Mucosa of descending colon (tissue), 3 donors: ENCODE data around the gene TMUB1. TPM values are rescaled to one million over a fixed set of nuclear protein-coding genes. Genes with fewer than 3 reads are reported as not detected.
A peak's percentile ranks its signal among the peaks of the same experiment; 100 is the strongest.

Experiments used
- ATAC-seq: fragments of 200-7000 bp; cut with Tn5 transposase; one replicate; pipeline ENCODE4 v1.9.1; 2020; ENCODE audit warnings: mild to moderate bottlenecking, moderate library complexity
- DNase-seq, 3 donors: peaks; one replicate each; pipeline ENCODE4 v3.0.0-alpha.2; 2020
- H3K36me3 ChIP-seq: fragments of 200-600 bp; one replicate; pipeline ENCODE4 v1.8.0; 2021; ENCODE audit warnings: low read depth, mild to moderate bottlenecking
- H3K4me1 ChIP-seq: fragments of 200-600 bp; one replicate; pipeline ENCODE4 v1.8.0; 2021; ENCODE audit warnings: low read depth, mild to moderate bottlenecking
- H3K4me3 ChIP-seq: fragments of 200-600 bp; one replicate; pipeline ENCODE4 v1.8.0; 2021; ENCODE audit warnings: mild to moderate bottlenecking
- H3K9me3 ChIP-seq: fragments of 200-600 bp; one replicate; pipeline ENCODE4 v1.8.0; 2021; ENCODE audit warnings: mild to moderate bottlenecking
- CTCF ChIP-seq: fragments of 200-600 bp; IDR thresholded peaks from one replicate; pipeline ENCODE4 v1.8.0; 2022; ENCODE audit warnings: antibody characterized with exemption, mild to moderate bottlenecking
- intact Hi-C, 2 donors: fragments of 100-400 bp; cut with DNase I in 1 of 2; cut with micrococcal nuclease in 1 of 2; formaldehyde crosslinking; loops; one replicate each; pipeline versions ENCODE4 v1.11.0 to v1.11.1; 2022; cut with DNase I, micrococcal nuclease
- total RNA-seq, 3 donors: library from RNA; stranded (reverse); fragmentation: NEBNext Ultra II Directional in 2 of 3; extraction: Animal tissue kit (Norgen Biotek cat#: 25700) in 2 of 3; gene quantifications; one replicate each; pipeline versions ENCODE4 v1.2.1 to v1.2.4, GENCODE V29; 2021 to 2023
- donor health status: DM: no; HTN: no; CAD: no; lungs with moderate emphysema.
- donor health status: DM: no; HTN: no; CAD: no.
- donor health status: DM: no; HTN: yes; CAD: no.

Gene TMUB1
- total RNA-seq, 3 donors from 2014 or later, result 54.2 to 63.7 (median 60.8) TPM

GRCh38 chr7:151087245-151088018 lies 4.1 kb upstream of the TMUB1 start:
- peaks cover 29% of the 10 kb centered on the region for H3K4me1 ChIP-seq
- intact Hi-C loops, result no loop called here
- peak; percentile 64 for ATAC-seq

GRCh38 chr7:151086802-151087244 lies 3.5 kb upstream of the TMUB1 start:
- no peak for TF ChIP-seq CTCF
- intact Hi-C loops, result no loop called here
- Histone ChIP-seq H3K36me3 (no peaks in the 10 kb centered on the region), H3K4me3 (peak overlapping the region; percentile 32), H3K4me1 (peaks cover 35% of the 10 kb centered on the region), H3K9me3 (no peaks in the 10 kb centered on the region)
- ATAC-seq, result no peak
- peak in 1 of 3 donors; percentile 38 for DNase-seq

More at GRCh38 chr7:151087245-151088018, 4.1 kb upstream of the TMUB1 start:
- Histone ChIP-seq H3K4me3 (peak overlapping the region; percentile 32), H3K36me3 (no peaks in the 10 kb centered on the region), H3K9me3 (no peaks in the 10 kb centered on the region)
- peak; percentile 24 for TF ChIP-seq CTCF
- peak; percentile 62 to 81 (median 79) for DNase-seq

- peak within 1 kb of the TSS; percentile 32 for H3K4me3 ChIP-seq
- DNase-seq, result peak; percentile 87 to 93 (median 91)
- no peaks in the 10 kb centered on the region for H3K9me3 ChIP-seq
- peak; percentile 61 for ATAC-seq
- TF ChIP-seq CTCF, result no peak
- intact Hi-C loops, result no loop called here
- no peaks in the 10 kb centered on the region for H3K36me3 ChIP-seq
- peaks cover 43% of the 10 kb centered on the region for H3K4me1 ChIP-seq
These were observed 2.7 kb upstream of the TMUB1 start, which contains the start of gene AGAP3 for GRCh38 chr7:151085691-151086620. Gene AGAP3 (plus strand): TSS chr7:151086475. CDS start chr7:151086742, 267 bp downstream.

GRCh38 chr7:151085329-151085690 lies 2.0 kb upstream of the TMUB1 start:
- ATAC-seq, result no peak
- no peak overlapping the region for H3K4me3 ChIP-seq
- peak in 1 of 3 donors; percentile 27 for DNase-seq
- H3K9me3 ChIP-seq, result no peaks in the 10 kb centered on the region
- intact Hi-C loops, result no loop called here
- peaks cover 44% of the 10 kb centered on the region for H3K4me1 ChIP-seq
- no peak for TF ChIP-seq CTCF
- H3K36me3 ChIP-seq, result no peaks in the 10 kb centered on the region

- Histone ChIP-seq H3K9me3 (no peaks in the 10 kb centered on the region), H3K4me3 (no peak overlapping the region), H3K36me3 (no peaks in the 10 kb centered on the region), H3K4me1 (peaks cover 46% of the 10 kb centered on the region)
- intact Hi-C loops, result no loop called here
- ATAC-seq, result no peak
- TF ChIP-seq CTCF, result no peak
- DNase-seq, result no peak
These were observed 499 bp upstream of the TMUB1 start for GRCh38 chr7:151083824-151084160.
